Measurements from ENCODE around the gene UBA7. TPM values are rescaled to one million over a fixed set of nuclear protein-coding genes. Genes with fewer than 3 reads are reported as not detected.

Gene UBA7
- total RNA-seq, 1 experiment from 2014 or later: 26.3 TPM

- peak overlapping the region; percentile 87 for H3K27ac Mint-ChIP-seq (ENCODE audit: unreplicated experiment)
- no peak for DNase-seq
- CTCF ChIA-PET: interaction anchor here (0.6 kb wide), 1 partner anchor 19 kb away, joined by 4 read pairs; no protein-coding TSS in a partner anchor
- TSS peak; percentile 50 for BruUV-seq (replicated peaks)
- intact Hi-C loops (cut with micrococcal nuclease; ENCODE audit: unreplicated experiment): loop anchor here (2.0 kb wide), 1 partner anchor 45 kb away; no protein-coding TSS in a partner anchor
- TF ChIP-seq CTCF (IDR thresholded peaks at IDR 0.05; ENCODE audit: unreplicated experiment): no peak
- H3K4me1 Mint-ChIP-seq (ENCODE audit: low read depth, unreplicated experiment): peaks cover 13% of the 10 kb centered on the region
- H3K4me3 Mint-ChIP-seq (ENCODE audit: low read depth, unreplicated experiment): peak overlapping the region; percentile 90
- no peaks in the 10 kb centered on the region for H3K9me3 Mint-ChIP-seq (ENCODE audit: low read depth, unreplicated experiment)
- H3K36me3 Mint-ChIP-seq (ENCODE audit: insufficient read depth, unreplicated experiment): peaks cover 13% of the 10 kb centered on the region
- peaks cover 9% of the 10 kb centered on the region for H3K27me3 Mint-ChIP-seq (ENCODE audit: unreplicated experiment)
These were observed 41.9 kb upstream of the UBA7 start for GRCh38 chr3:49855662-49856061.

GRCh38 chr3:49845694-49846093, 31.9 kb upstream of the UBA7 start:
- H3K27ac Mint-ChIP-seq (ENCODE audit: unreplicated experiment): no peak overlapping the region
- intact Hi-C loops (cut with micrococcal nuclease; ENCODE audit: unreplicated experiment): no loop called here
- no TSS peak for BruUV-seq (replicated peaks)

GRCh38 chr3:49844464-49845183, 30.9 kb upstream of the UBA7 start:
- no peak for TF ChIP-seq CTCF (IDR thresholded peaks at IDR 0.05; ENCODE audit: unreplicated experiment)
- no peaks in the 10 kb centered on the region for H3K27me3 Mint-ChIP-seq (ENCODE audit: unreplicated experiment)
- H3K4me1 Mint-ChIP-seq (ENCODE audit: low read depth, unreplicated experiment): peaks cover 9% of the 10 kb centered on the region
- H3K36me3 Mint-ChIP-seq (ENCODE audit: insufficient read depth, unreplicated experiment): peaks cover 6% of the 10 kb centered on the region
- CTCF ChIA-PET: no interaction called here
- no peak overlapping the region for H3K27ac Mint-ChIP-seq (ENCODE audit: unreplicated experiment)
- intact Hi-C loops (cut with micrococcal nuclease; ENCODE audit: unreplicated experiment): no loop called here
- no peak for DNase-seq
- H3K4me3 Mint-ChIP-seq (ENCODE audit: low read depth, unreplicated experiment): no peak overlapping the region
- no TSS peak for BruUV-seq (replicated peaks)
- no peaks in the 10 kb centered on the region for H3K9me3 Mint-ChIP-seq (ENCODE audit: low read depth, unreplicated experiment)

More at GRCh38 chr3:49845694-49846093, 31.9 kb upstream of the UBA7 start:
- CTCF ChIA-PET: interaction anchor here (0.5 kb wide), 1 partner anchor 54 kb away, joined by 4 read pairs; no protein-coding TSS in a partner anchor
- DNase-seq: no peak
- TF ChIP-seq CTCF (IDR thresholded peaks at IDR 0.05; ENCODE audit: unreplicated experiment): no peak
- Mint-ChIP-seq H3K4me1 (ENCODE audit: low read depth, unreplicated experiment) (peaks cover 9% of the 10 kb centered on the region), H3K9me3 (ENCODE audit: low read depth, unreplicated experiment) (no peaks in the 10 kb centered on the region), H3K36me3 (ENCODE audit: insufficient read depth, unreplicated experiment) (peaks cover 6% of the 10 kb centered on the region), H3K4me3 (ENCODE audit: low read depth, unreplicated experiment) (no peak overlapping the region), H3K27me3 (ENCODE audit: unreplicated experiment) (no peaks in the 10 kb centered on the region)

GRCh38 chr3:49842843-49843517, 29.2 kb upstream of the UBA7 start:
- TF ChIP-seq CTCF (IDR thresholded peaks at IDR 0.05; ENCODE audit: unreplicated experiment): no peak
- Mint-ChIP-seq H3K27me3 (ENCODE audit: unreplicated experiment) (no peaks in the 10 kb centered on the region), H3K4me1 (ENCODE audit: low read depth, unreplicated experiment) (peaks cover 9% of the 10 kb centered on the region), H3K4me3 (ENCODE audit: low read depth, unreplicated experiment) (no peak overlapping the region), H3K9me3 (ENCODE audit: low read depth, unreplicated experiment) (no peaks in the 10 kb centered on the region), H3K36me3 (ENCODE audit: insufficient read depth, unreplicated experiment) (peaks cover 12% of the 10 kb centered on the region), H3K27ac (ENCODE audit: unreplicated experiment) (no peak overlapping the region)
- CTCF ChIA-PET: no interaction called here
- no TSS peak for BruUV-seq (replicated peaks)
- no peak for DNase-seq
- intact Hi-C loops (cut with micrococcal nuclease; ENCODE audit: unreplicated experiment): no loop called here
